DOHH2 (cell line): ENCODE measurements around the gene DHRS9.

ENCODE experiments used
- H3F3A ChIP-seq: fragments of 200-600 bp; sonication (generic), shearing (Covaris generic); 2 replicates; pipeline ENCODE4 v1.6.0; 2016; ENCODE audit warnings: antibody characterized with exemption, mild to moderate bottlenecking; ENCODE audit not compliant: control insufficient read depth, insufficient read depth
- H3K27ac ChIP-seq: fragments of 200-600 bp; sonication (generic); 2 replicates; pipeline ENCODE4 v1.5.1; 2014; ENCODE audit warnings: low read depth, mild to moderate bottlenecking, low read length, moderate library complexity
- H3K27me3 ChIP-seq: fragments of 200-600 bp; sonication (generic); 2 replicates; pipeline ENCODE4 v1.6.1; 2014; ENCODE audit warnings: mild to moderate bottlenecking, low read length, mixed read lengths; ENCODE audit not compliant: control insufficient read depth
- H3K36me3 ChIP-seq: fragments of 200-600 bp; sonication (generic); 2 replicates; pipeline ENCODE4 v1.6.1; 2014; ENCODE audit warnings: mild to moderate bottlenecking, low read length, moderate library complexity, mixed read lengths; ENCODE audit not compliant: control insufficient read depth
- H3K4me1 ChIP-seq: fragments of 200-600 bp; sonication (generic); 2 replicates; pipeline ENCODE4 v1.6.1; 2014; ENCODE audit warnings: mild to moderate bottlenecking, low read length, mixed read lengths; ENCODE audit not compliant: control insufficient read depth
- H3K4me2 ChIP-seq: fragments of 200-600 bp; sonication (generic); 2 replicates; pipeline ENCODE4 v1.6.0; 2014; ENCODE audit warnings: mild to moderate bottlenecking, low read length, moderate library complexity
- H3K4me3 ChIP-seq: fragments of 200-600 bp; sonication (generic); 2 replicates; pipeline ENCODE4 v1.5.1; 2014; ENCODE audit warnings: mild to moderate bottlenecking, low read length, mixed read lengths
- H3K79me2 ChIP-seq: fragments of 200-600 bp; sonication (generic); 2 replicates; pipeline ENCODE4 v1.6.1; 2014; ENCODE audit warnings: mild to moderate bottlenecking, low read length, mixed read lengths; ENCODE audit not compliant: control insufficient read depth
- H3K9me2 ChIP-seq: fragments of 200-600 bp; sonication (generic); replicated peaks from 2 replicates; pipeline ENCODE4 v1.6.1; 2014; ENCODE audit warnings: mild to moderate bottlenecking, low read length, mixed read lengths; ENCODE audit not compliant: control insufficient read depth
- H3K9me3 ChIP-seq: fragments of 200-600 bp; sonication (generic); 2 replicates; pipeline ENCODE4 v1.6.1; 2014; ENCODE audit warnings: antibody characterized with exemption, low read length, mixed read lengths; ENCODE audit not compliant: control insufficient read depth, insufficient read depth
- H4K20me1 ChIP-seq: fragments of 200-600 bp; sonication (generic); 2 replicates; pipeline ENCODE4 v1.6.0; 2014; ENCODE audit warnings: low read depth, mild to moderate bottlenecking, antibody characterized with exemption, low read length, moderate library complexity; ENCODE audit not compliant: control insufficient read depth, insufficient read depth
- EZH2phosphoT487 ChIP-seq: fragments of 200-600 bp; sonication (generic); IDR thresholded peaks from 2 replicates; pipeline ENCODE4 v1.6.1; 2017; ENCODE audit warnings: borderline replicate concordance, mild to moderate bottlenecking, antibody characterized with exemption, low read length, moderate library complexity, mixed read lengths
- TF ChIP-seq, protein P1 (sequence below): fragments of 200-600 bp; sonication (generic); IDR thresholded peaks from one replicate; pipeline ENCODE4 v1.5.1; 2014; ENCODE audit warnings: antibody characterized with exemption, mild to moderate bottlenecking, low read depth, low read length; ENCODE audit not compliant: poor library complexity, severe bottlenecking

DHRS9 gene

DNA sequence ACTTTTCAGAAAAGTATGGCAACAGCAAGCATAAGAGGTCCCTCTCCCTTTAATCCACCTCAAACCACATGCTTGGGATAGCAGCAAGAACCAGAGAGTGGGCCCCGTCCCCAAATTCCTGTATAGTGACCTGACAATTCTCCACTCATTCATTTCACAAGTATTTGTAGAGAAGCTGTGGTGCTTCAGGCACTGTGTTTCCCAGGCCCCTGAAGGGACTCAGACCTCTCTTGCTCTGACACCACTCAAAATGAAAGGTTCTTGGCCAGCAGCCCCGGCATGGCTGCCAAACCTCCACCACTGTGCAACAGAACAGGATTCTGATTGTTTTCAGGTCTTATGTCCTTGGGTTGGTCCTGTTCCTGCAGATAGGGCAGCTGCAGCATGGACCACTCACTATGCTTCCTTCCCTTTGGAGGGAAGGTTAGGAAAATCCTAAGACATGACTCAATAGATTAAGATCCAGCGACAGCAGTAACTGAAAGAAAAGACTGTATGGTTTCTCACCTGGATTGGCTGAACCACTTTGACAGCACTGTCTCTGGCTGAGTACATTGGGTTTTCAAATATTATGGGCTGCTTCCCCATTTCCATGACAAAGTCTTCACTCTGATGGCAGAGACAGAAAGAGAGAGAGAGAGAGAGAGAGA is 67.6 kb downstream of the DHRS9 start:
- no peak overlapping the region for H3K4me2 ChIP-seq
- H3K27me3 ChIP-seq, result no peaks in the 10 kb centered on the region
- H3K27ac ChIP-seq, result no peak overlapping the region
- no peaks in the 10 kb centered on the region for H3K9me3 ChIP-seq
- H3K36me3 ChIP-seq, result no peaks in the 10 kb centered on the region
- no peaks in the 10 kb centered on the region for H3K79me2 ChIP-seq
- no peak overlapping the region for H3K4me3 ChIP-seq
- no peaks in the 10 kb centered on the region for H3F3A ChIP-seq
- H3K9me2 ChIP-seq, result no peaks in the 10 kb centered on the region
- TF ChIP-seq, protein P1, sequence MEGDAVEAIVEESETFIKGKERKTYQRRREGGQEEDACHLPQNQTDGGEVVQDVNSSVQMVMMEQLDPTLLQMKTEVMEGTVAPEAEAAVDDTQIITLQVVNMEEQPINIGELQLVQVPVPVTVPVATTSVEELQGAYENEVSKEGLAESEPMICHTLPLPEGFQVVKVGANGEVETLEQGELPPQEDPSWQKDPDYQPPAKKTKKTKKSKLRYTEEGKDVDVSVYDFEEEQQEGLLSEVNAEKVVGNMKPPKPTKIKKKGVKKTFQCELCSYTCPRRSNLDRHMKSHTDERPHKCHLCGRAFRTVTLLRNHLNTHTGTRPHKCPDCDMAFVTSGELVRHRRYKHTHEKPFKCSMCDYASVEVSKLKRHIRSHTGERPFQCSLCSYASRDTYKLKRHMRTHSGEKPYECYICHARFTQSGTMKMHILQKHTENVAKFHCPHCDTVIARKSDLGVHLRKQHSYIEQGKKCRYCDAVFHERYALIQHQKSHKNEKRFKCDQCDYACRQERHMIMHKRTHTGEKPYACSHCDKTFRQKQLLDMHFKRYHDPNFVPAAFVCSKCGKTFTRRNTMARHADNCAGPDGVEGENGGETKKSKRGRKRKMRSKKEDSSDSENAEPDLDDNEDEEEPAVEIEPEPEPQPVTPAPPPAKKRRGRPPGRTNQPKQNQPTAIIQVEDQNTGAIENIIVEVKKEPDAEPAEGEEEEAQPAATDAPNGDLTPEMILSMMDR, result no peak
- no peak for TF ChIP-seq EZH2phosphoT487
- H4K20me1 ChIP-seq, result no peaks in the 10 kb centered on the region
- H3K4me1 ChIP-seq, result peaks cover 14% of the 10 kb centered on the region

DNA sequence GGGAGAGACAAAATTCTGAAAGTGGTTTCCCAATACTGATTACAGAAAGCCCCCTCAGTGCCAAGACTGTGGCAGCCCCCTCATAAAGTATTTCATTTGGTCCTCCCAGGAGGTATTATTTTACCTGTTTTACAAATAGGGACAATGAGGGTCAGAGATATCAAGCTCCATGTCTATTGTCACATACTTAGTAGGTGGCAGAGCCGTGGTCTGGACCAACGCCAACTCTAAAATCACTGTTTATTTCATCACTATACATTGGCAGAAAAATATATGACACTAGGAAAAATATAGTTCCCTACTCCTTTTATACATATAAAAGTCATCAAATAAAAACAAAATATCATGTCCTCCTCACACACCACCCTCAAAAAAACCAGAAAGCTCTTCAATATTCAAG is 68.6 kb downstream of the DHRS9 start:
- no peak overlapping the region for H3K4me2 ChIP-seq
- TF ChIP-seq EZH2phosphoT487, result no peak
- TF ChIP-seq, protein P1, result no peak
- H3K27me3 ChIP-seq, result no peaks in the 10 kb centered on the region
- H3K4me1 ChIP-seq, result peaks cover 18% of the 10 kb centered on the region
- H3F3A ChIP-seq, result no peaks in the 10 kb centered on the region
- H3K9me2 ChIP-seq, result no peaks in the 10 kb centered on the region
- no peaks in the 10 kb centered on the region for H3K79me2 ChIP-seq
- H3K4me3 ChIP-seq, result no peak overlapping the region
- H3K36me3 ChIP-seq, result no peaks in the 10 kb centered on the region
- H4K20me1 ChIP-seq, result no peaks in the 10 kb centered on the region
- H3K9me3 ChIP-seq, result no peaks in the 10 kb centered on the region
- H3K27ac ChIP-seq, result no peak overlapping the region

DNA sequence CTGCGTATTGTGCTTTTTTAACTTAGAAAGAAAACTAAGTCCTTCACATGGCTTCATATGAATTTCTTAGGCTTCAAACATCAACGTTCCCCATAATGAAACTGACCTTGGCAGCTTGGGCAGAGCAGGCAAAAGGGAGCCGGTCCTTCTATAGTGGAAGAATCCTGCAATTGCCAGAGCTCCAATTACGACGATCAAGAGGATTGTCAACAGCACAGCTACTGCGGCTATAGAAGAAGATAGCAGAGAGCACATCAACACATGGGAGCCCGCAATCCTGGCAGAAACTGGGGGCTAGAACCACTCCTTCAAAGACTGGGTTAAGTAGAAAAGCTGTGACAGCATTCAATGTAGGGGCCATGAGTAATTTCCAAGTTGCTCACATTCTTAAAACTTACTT is 69.8 kb downstream of the DHRS9 start:
- TF ChIP-seq EZH2phosphoT487, result no peak
- TF ChIP-seq, protein P1, result no peak
- Histone ChIP-seq H3K4me2 (no peak overlapping the region), H3K79me2 (no peaks in the 10 kb centered on the region)

More for the DNA sequence above, 69.8 kb downstream of the DHRS9 start:
- H3F3A ChIP-seq, result no peaks in the 10 kb centered on the region
- no peaks in the 10 kb centered on the region for H4K20me1 ChIP-seq
- H3K27me3 ChIP-seq, result no peaks in the 10 kb centered on the region
- no peaks in the 10 kb centered on the region for H3K9me3 ChIP-seq
- H3K36me3 ChIP-seq, result no peaks in the 10 kb centered on the region
- H3K4me1 ChIP-seq, result peaks cover 18% of the 10 kb centered on the region
- no peak overlapping the region for H3K4me3 ChIP-seq
- no peaks in the 10 kb centered on the region for H3K9me2 ChIP-seq
- no peak overlapping the region for H3K27ac ChIP-seq
